ENCODE measurements around the gene TNC. TPM values are rescaled to one million over a fixed set of nuclear protein-coding genes. Genes with fewer than 3 reads are reported as not detected.

The TNC gene
- total RNA-seq, 2 experiments from 2014 or later = 0.05 to 0.22 TPM

- no peaks in the 10 kb centered on the region for H3K9me3 Mint-ChIP-seq
- CTCF ChIA-PET = interaction anchor here (1.2 kb wide), 1 partner anchor 9 kb away, joined by 3 read pairs; no protein-coding TSS in a partner anchor
Observed at GRCh38 chr9:115116421-115117284, 1.3 kb downstream of the TNC start.

GRCh38 chr9:115115924-115116323 lies 2.0 kb downstream of the TNC start:
- no peaks in the 10 kb centered on the region for H3K4me1 Mint-ChIP-seq (ENCODE audit: low read depth)

More at GRCh38 chr9:115116421-115117284, 1.3 kb downstream of the TNC start:
- H3K4me3 Mint-ChIP-seq = no peak overlapping the region
- intact Hi-C loops (cut with micrococcal nuclease) = no loop called here
- DNase-seq (no peak), ATAC-seq (no peak)
- no peaks in the 10 kb centered on the region for H3K4me1 Mint-ChIP-seq (ENCODE audit: low read depth)
- H3K27ac Mint-ChIP-seq = no peak overlapping the region
- no peaks in the 10 kb centered on the region for H3K36me3 Mint-ChIP-seq (ENCODE audit: low read depth)
- H3K27me3 Mint-ChIP-seq = peaks cover 63% of the 10 kb centered on the region
- POLR2A ChIA-PET = no interaction called here
- no peak for TF ChIP-seq CTCF (IDR thresholded peaks at IDR 0.05)

GRCh38 chr9:115115117-115115880 lies 2.7 kb downstream of the TNC start:
- TF ChIP-seq CTCF (IDR thresholded peaks at IDR 0.05) = no peak
- DNase-seq = no peak
- CTCF ChIA-PET = no interaction called here
- H3K4me1 Mint-ChIP-seq (ENCODE audit: low read depth) = no peaks in the 10 kb centered on the region
- intact Hi-C loops (cut with micrococcal nuclease) = no loop called here
- POLR2A ChIA-PET = no interaction called here
- H3K4me3 Mint-ChIP-seq = no peak overlapping the region
- H3K36me3 Mint-ChIP-seq (ENCODE audit: low read depth) = no peaks in the 10 kb centered on the region
- H3K9me3 Mint-ChIP-seq = no peaks in the 10 kb centered on the region
- H3K27ac Mint-ChIP-seq = no peak overlapping the region
- no peak for ATAC-seq
- peaks cover 64% of the 10 kb centered on the region for H3K27me3 Mint-ChIP-seq

More at GRCh38 chr9:115115924-115116323, 2.0 kb downstream of the TNC start:
- POLR2A ChIA-PET = no interaction called here
- TF ChIP-seq CTCF (IDR thresholded peaks at IDR 0.05) = no peak
- intact Hi-C loops (cut with micrococcal nuclease) = no loop called here
- ATAC-seq (no peak), DNase-seq (no peak)
- peaks cover 62% of the 10 kb centered on the region for H3K27me3 Mint-ChIP-seq
- no peaks in the 10 kb centered on the region for H3K36me3 Mint-ChIP-seq (ENCODE audit: low read depth)
- CTCF ChIA-PET = interaction anchor here (1.2 kb wide), 1 partner anchor 9 kb away, joined by 3 read pairs; no protein-coding TSS in a partner anchor
- no peak overlapping the region for H3K27ac Mint-ChIP-seq
- H3K4me3 Mint-ChIP-seq = no peak overlapping the region
- no peaks in the 10 kb centered on the region for H3K9me3 Mint-ChIP-seq

- H3K27me3 Mint-ChIP-seq = peaks cover 62% of the 10 kb centered on the region
- H3K4me3 Mint-ChIP-seq = no peak overlapping the region
- no peaks in the 10 kb centered on the region for H3K4me1 Mint-ChIP-seq (ENCODE audit: low read depth)
- ATAC-seq (no peak), DNase-seq (no peak)
- H3K9me3 Mint-ChIP-seq = no peaks in the 10 kb centered on the region
- POLR2A ChIA-PET = interaction anchor here (0.6 kb wide), 1 partner anchor 206 kb away, joined by 4 read pairs; no protein-coding TSS in a partner anchor
- H3K27ac Mint-ChIP-seq = no peak overlapping the region
- intact Hi-C loops (cut with micrococcal nuclease) = no loop called here
- no peaks in the 10 kb centered on the region for H3K36me3 Mint-ChIP-seq (ENCODE audit: low read depth)
- no peak for TF ChIP-seq CTCF (IDR thresholded peaks at IDR 0.05)
- CTCF ChIA-PET = no interaction called here
Observed at GRCh38 chr9:115114546-115114945, 3.4 kb downstream of the TNC start.

All from activated CD8-positive, alpha-beta T cell treated with anti-CD3 and anti-CD28 coated beads for 36 hours (primary cell).